ENCODE measurements around the gene IRX6. TPM values are rescaled to one million over a fixed set of nuclear protein-coding genes. Genes with fewer than 3 reads are reported as not detected.

The IRX6 gene
- total RNA-seq, 4 donors from 2014 or later, result 0.57 to 3.5 TPM; not detected in 2

- Histone ChIP-seq H3K4me3 (no peak overlapping the region), H3K9me3 (no peaks in the 10 kb centered on the region), H3K4me1 (no peaks in the 10 kb centered on the region), H3K27ac (no peak overlapping the region), H3K27me3 (no peaks in the 10 kb centered on the region), H3K36me3 (no peaks in the 10 kb centered on the region)
- TF ChIP-seq CTCF (IDR thresholded peaks at IDR 0.05), result no peak
- no peak for DNase-seq
Observed at GRCh38 chr16:55289353-55289752, 34.6 kb upstream of the IRX6 start.

DNA sequence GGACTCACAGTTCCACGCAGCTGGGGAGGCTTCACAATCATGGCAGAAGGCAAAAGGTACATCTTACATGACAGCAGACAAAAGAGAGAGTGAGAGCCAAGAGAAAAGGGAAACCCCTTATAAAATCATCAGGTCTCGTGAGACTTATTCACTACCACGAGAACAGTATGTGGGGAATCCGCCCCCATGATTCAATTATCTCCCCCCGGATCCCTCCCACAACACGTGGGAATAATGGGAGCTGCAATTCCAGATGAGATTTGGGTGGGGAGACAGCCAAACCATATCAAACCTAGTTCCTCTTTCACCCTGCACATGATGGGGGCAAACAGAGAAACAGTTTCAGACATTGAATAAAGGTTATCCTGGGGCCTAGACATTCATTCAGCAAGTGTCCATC, 32.2 kb upstream of the IRX6 start:
- TF ChIP-seq POLR2A (IDR thresholded peaks at IDR 0.05) (no peak), CTCF (IDR thresholded peaks at IDR 0.05) (no peak)
- H3K36me3 ChIP-seq, result no peaks in the 10 kb centered on the region
- no peaks in the 10 kb centered on the region for H3K4me1 ChIP-seq
- H3K27ac ChIP-seq, result no peak overlapping the region
- H3K4me3 ChIP-seq, result no peak overlapping the region
- no peak for DNase-seq
- no peaks in the 10 kb centered on the region for H3K27me3 ChIP-seq
- H3K9me3 ChIP-seq, result no peaks in the 10 kb centered on the region

DNA sequence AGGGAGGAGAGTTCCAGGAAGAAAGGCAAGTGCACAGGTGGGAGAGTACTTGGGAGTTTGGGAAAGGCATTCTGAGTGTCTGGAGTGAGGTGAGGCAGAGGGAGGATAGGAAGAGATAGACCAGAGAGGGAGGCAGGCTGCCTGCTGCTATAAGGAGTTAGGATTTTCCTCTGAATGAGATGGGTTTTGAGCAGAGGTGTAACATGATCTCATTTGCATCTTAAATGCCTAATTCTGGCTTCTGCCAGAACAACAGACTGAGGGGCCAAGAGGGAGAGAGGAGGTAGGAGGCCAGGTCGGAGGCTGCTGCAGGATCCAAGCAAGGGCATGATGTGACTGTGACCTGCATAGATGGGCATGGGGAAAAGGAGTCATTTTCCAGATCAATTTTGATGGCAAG, 31.5 kb upstream of the IRX6 start:
- TF ChIP-seq CTCF (IDR thresholded peaks at IDR 0.05), result no peak
- TF ChIP-seq POLR2A (IDR thresholded peaks at IDR 0.05), result no peak
- DNase-seq, result no peak

DNA sequence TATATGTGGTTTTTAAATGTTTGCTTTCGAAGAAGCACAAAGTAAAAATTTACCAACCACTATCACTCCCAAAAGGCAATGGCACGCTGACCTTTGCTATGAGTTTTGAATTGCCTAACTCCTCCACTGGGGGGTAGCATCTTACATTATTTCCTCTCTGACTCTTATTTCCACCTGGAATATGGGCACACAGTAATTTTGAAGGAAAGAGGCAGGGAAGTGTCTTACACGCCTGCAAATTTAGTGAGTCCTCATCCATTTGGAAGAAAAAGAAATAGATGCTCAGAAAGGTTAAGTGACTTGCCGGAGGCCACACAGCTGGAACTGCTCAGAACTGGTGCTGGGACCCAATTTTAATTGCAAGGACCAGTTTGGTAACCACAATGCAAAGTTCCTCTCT, 29.9 kb upstream of the IRX6 start:
- Histone ChIP-seq H3K9me3 (no peaks in the 10 kb centered on the region), H3K4me1 (no peaks in the 10 kb centered on the region)
- TF ChIP-seq POLR2A (IDR thresholded peaks at IDR 0.05) (no peak), CTCF (IDR thresholded peaks at IDR 0.05) (no peak)

More for the DNA sequence above, 31.5 kb upstream of the IRX6 start:
- Histone ChIP-seq H3K4me3 (no peak overlapping the region), H3K27ac (no peak overlapping the region), H3K9me3 (no peaks in the 10 kb centered on the region), H3K4me1 (no peaks in the 10 kb centered on the region), H3K27me3 (no peaks in the 10 kb centered on the region), H3K36me3 (no peaks in the 10 kb centered on the region)

DNA sequence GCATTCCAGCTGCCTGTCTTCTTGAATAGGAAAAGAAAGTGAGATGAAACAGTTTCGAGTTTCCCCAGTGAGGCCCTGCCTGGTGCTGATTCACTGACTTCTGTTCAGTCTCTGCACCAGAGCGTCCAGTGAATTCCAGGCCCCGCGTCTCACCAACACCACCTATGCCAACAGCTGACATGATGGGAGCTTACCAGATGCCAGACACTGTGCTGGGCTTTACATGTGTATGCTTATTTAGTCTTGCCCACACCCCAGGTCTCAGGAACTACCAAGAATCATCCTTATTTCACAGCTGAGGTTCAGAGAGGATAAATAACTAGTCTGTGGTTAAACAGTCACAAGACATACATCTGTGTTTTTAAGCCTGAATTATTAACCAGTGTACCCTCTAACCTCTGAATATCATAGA, 29.1 kb upstream of the IRX6 start:
- TF ChIP-seq POLR2A (IDR thresholded peaks at IDR 0.05) (no peak), CTCF (IDR thresholded peaks at IDR 0.05) (no peak)
- no peak for DNase-seq
- H3K36me3 ChIP-seq, result no peaks in the 10 kb centered on the region
- H3K27ac ChIP-seq, result no peak overlapping the region
- H3K27me3 ChIP-seq, result no peaks in the 10 kb centered on the region
- no peaks in the 10 kb centered on the region for H3K4me1 ChIP-seq
- H3K9me3 ChIP-seq, result no peaks in the 10 kb centered on the region
- H3K4me3 ChIP-seq, result no peak overlapping the region

More for the DNA sequence above, 29.9 kb upstream of the IRX6 start:
- no peaks in the 10 kb centered on the region for H3K27me3 ChIP-seq
- H3K36me3 ChIP-seq, result no peaks in the 10 kb centered on the region
- no peak overlapping the region for H3K4me3 ChIP-seq
- no peak overlapping the region for H3K27ac ChIP-seq
- DNase-seq, result no peak

Measured in Peyer's patch (tissue), 4 donors.